Mucosa of descending colon (tissue), 3 donors: ENCODE data around the gene FAM111B. TPM values are rescaled to one million over a fixed set of nuclear protein-coding genes. Genes with fewer than 3 reads are reported as not detected.

Experiments used
- ATAC-seq: fragments of 200-7000 bp; cut with Tn5 transposase; one replicate; pipeline ENCODE4 v1.9.1; 2020; ENCODE audit warnings: mild to moderate bottlenecking, moderate library complexity
- DNase-seq, 3 donors: peaks; one replicate each; pipeline ENCODE4 v3.0.0-alpha.2; 2020
- H3K36me3 ChIP-seq: fragments of 200-600 bp; one replicate; pipeline ENCODE4 v1.8.0; 2021; ENCODE audit warnings: low read depth, mild to moderate bottlenecking
- H3K4me1 ChIP-seq: fragments of 200-600 bp; one replicate; pipeline ENCODE4 v1.8.0; 2021; ENCODE audit warnings: low read depth, mild to moderate bottlenecking
- H3K4me3 ChIP-seq: fragments of 200-600 bp; one replicate; pipeline ENCODE4 v1.8.0; 2021; ENCODE audit warnings: mild to moderate bottlenecking
- H3K9me3 ChIP-seq: fragments of 200-600 bp; one replicate; pipeline ENCODE4 v1.8.0; 2021; ENCODE audit warnings: mild to moderate bottlenecking
- intact Hi-C, 2 donors: fragments of 100-400 bp; cut with DNase I in 1 of 2; cut with micrococcal nuclease in 1 of 2; formaldehyde crosslinking; loops; one replicate each; pipeline versions ENCODE4 v1.11.0 to v1.11.1; 2022; cut with DNase I, micrococcal nuclease
- total RNA-seq, 3 donors: library from RNA; stranded (reverse); fragmentation: NEBNext Ultra II Directional in 2 of 3; extraction: Animal tissue kit (Norgen Biotek cat#: 25700) in 2 of 3; gene quantifications; one replicate each; pipeline versions ENCODE4 v1.2.1 to v1.2.4, GENCODE V29; 2021 to 2023
- TF ChIP-seq, protein P1 (sequence below): fragments of 200-600 bp; IDR thresholded peaks from one replicate; pipeline ENCODE4 v1.8.0; 2022; ENCODE audit warnings: antibody characterized with exemption, mild to moderate bottlenecking
- donor health status: DM: no; HTN: no; CAD: no; lungs with moderate emphysema.
- donor health status: DM: no; HTN: no; CAD: no.
- donor health status: DM: no; HTN: yes; CAD: no.

Gene FAM111B
- total RNA-seq, 3 donors from 2014 or later, result 1.8 to 7.8 (median 2.5) TPM

DNA sequence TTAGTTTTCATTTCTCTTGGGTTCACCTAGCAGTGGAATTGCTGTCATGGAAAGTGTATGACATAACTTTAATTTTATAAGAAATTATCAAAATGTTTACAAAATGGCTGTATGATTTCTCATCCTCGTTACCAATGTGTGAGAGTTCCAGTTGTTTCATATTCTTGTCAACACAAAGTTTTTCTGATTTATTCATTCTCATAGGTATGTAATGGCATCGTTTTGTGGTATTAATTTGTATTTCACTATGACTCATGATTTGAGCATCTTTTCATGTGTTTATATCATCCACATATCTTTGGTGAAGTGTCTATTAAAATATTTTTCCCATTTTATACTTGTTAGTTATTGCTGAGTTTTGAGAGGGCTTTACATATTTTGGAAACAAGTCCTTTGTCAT, 5.5 kb downstream of the FAM111B start:
- no peak for DNase-seq
- H3K4me1 ChIP-seq, result peaks cover 3% of the 10 kb centered on the region
- H3K9me3 ChIP-seq, result peaks cover 2% of the 10 kb centered on the region
- TF ChIP-seq, protein P1, sequence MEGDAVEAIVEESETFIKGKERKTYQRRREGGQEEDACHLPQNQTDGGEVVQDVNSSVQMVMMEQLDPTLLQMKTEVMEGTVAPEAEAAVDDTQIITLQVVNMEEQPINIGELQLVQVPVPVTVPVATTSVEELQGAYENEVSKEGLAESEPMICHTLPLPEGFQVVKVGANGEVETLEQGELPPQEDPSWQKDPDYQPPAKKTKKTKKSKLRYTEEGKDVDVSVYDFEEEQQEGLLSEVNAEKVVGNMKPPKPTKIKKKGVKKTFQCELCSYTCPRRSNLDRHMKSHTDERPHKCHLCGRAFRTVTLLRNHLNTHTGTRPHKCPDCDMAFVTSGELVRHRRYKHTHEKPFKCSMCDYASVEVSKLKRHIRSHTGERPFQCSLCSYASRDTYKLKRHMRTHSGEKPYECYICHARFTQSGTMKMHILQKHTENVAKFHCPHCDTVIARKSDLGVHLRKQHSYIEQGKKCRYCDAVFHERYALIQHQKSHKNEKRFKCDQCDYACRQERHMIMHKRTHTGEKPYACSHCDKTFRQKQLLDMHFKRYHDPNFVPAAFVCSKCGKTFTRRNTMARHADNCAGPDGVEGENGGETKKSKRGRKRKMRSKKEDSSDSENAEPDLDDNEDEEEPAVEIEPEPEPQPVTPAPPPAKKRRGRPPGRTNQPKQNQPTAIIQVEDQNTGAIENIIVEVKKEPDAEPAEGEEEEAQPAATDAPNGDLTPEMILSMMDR, result no peak
- intact Hi-C loops, result no loop called here
- H3K4me3 ChIP-seq, result no peak overlapping the region
- no peaks in the 10 kb centered on the region for H3K36me3 ChIP-seq
- ATAC-seq, result no peak

DNA sequence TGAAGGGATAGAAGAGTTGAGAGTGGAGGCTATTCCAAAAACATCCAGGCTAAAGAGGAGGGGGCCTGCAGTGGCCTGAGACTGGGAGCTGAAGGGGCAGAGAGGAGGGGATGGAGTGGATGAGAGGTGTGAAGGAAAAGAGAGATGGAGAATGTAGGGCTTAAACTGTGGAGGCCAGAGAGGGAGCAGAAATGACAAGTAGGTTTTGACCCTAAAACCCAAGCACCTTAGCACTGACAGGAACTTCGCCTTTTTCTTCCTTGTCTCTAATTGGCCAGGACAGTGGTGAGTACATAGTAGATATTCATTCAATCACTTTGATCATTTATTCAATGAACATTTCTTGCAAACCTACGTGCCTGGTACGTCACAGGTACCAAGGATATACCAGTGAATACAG, 7.3 kb downstream of the FAM111B start:
- Histone ChIP-seq H3K4me1 (no peaks in the 10 kb centered on the region), H3K9me3 (peaks cover 19% of the 10 kb centered on the region), H3K36me3 (no peaks in the 10 kb centered on the region), H3K4me3 (no peak overlapping the region)
- TF ChIP-seq, protein P1, result no peak
- intact Hi-C loops, result no loop called here
- ATAC-seq (no peak), DNase-seq (no peak)

DNA sequence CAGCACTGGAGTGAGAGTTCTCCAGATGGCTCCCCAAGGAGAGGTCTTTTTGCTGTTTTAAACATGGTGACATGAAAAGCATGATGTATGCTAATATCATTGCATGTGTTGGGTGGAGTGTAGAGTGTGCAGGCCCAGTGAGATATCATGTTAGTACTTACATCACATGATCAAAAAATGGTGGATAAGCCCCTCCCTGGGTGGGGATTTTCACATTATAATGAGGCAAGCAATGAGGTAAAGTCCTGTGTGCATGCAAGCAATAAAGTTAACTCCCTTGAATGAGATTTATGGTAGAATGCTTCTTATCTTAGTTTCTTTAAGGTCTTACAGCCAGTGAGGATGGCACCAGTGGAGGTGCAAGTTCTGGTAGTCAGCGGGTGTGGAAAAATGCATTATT, 8.5 kb downstream of the FAM111B start:
- Histone ChIP-seq H3K36me3 (no peaks in the 10 kb centered on the region), H3K9me3 (peaks cover 21% of the 10 kb centered on the region), H3K4me1 (no peaks in the 10 kb centered on the region), H3K4me3 (no peak overlapping the region)
- TF ChIP-seq, protein P1, result no peak
- ATAC-seq (peak; percentile 53), DNase-seq (peak in 1 of 3 donors; percentile 17)
- intact Hi-C loops, result no loop called here

GRCh38 chr11:59117774-59118173, 10.7 kb downstream of the FAM111B start:
- ATAC-seq, result no peak
- Histone ChIP-seq H3K4me3 (no peak overlapping the region), H3K4me1 (no peaks in the 10 kb centered on the region), H3K9me3 (peaks cover 21% of the 10 kb centered on the region), H3K36me3 (no peaks in the 10 kb centered on the region)
- intact Hi-C loops, result no loop called here
- TF ChIP-seq, protein P1, result no peak
- DNase-seq, result no peak

DNA sequence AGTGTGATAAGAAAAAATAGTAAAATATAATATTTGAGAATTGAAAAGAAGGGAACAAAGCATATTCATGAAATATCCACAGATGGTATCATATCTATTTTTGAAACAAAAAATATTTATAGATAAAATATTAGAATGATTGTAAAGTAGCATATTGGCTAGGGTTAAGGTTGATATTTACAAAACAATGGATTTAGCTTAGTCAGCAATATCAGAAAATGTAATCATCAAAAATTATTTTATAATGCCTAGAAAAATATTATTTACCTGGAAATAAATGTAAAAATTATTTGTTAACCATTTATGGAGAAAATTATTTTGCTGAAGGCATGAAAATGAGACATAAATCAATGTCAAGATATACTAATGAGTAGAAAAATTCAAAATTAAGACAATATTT, 12.8 kb downstream of the FAM111B start:
- Histone ChIP-seq H3K36me3 (no peaks in the 10 kb centered on the region), H3K9me3 (peaks cover 21% of the 10 kb centered on the region), H3K4me1 (no peaks in the 10 kb centered on the region), H3K4me3 (no peak overlapping the region)
- DNase-seq (no peak), ATAC-seq (no peak)
- TF ChIP-seq, protein P1, result no peak
- intact Hi-C loops, result no loop called here
